GM18519 (cell line): ENCODE results near the gene FUNDC1.
"Not testable (repeated sequence)": the region's sequence is repeated elsewhere in the genome, so short reads cannot be mapped to it uniquely, and the experiment has no call there.

ENCODE experiments used
- ATAC-seq: cut with Tn5 transposase; IDR thresholded peaks from one replicate; pipeline ENCODE4 v1.9.1; 2021; ENCODE audit warnings: mild to moderate bottlenecking, moderate library complexity; ENCODE audit not compliant: unreplicated experiment, low FRiP score

Gene FUNDC1

GRCh38 chrX:44542567-44543325 lies at the start of gene FUNDC1:
FUNDC1 (minus strand) TSS chrX:44542859; CDS start chrX:44542832, 27 bp downstream.
- peak; percentile 96 for ATAC-seq

GRCh38 chrX:44585866-44586265 lies 43.2 kb upstream of the FUNDC1 start:
- ATAC-seq: no peak

GRCh38 chrX:44580466-44580865 lies 37.8 kb upstream of the FUNDC1 start:
- ATAC-seq: no peak

- ATAC-seq: no peak
Measured at GRCh38 chrX:44572340-44572938, 29.8 kb upstream of the FUNDC1 start.

- no peak for ATAC-seq
Measured at GRCh38 chrX:44570522-44570921, 27.9 kb upstream of the FUNDC1 start.

- ATAC-seq: no peak
Measured at GRCh38 chrX:44569122-44569521, 26.5 kb upstream of the FUNDC1 start.

- no peak for ATAC-seq
Measured at GRCh38 chrX:44568196-44568595, 25.5 kb upstream of the FUNDC1 start.

- not testable (repeated sequence) for ATAC-seq
Measured at GRCh38 chrX:44561896-44562295, 19.2 kb upstream of the FUNDC1 start.

- no peak for ATAC-seq
Measured at GRCh38 chrX:44550563-44550962, 7.9 kb upstream of the FUNDC1 start.

- not testable (repeated sequence) for ATAC-seq
Measured at GRCh38 chrX:44545454-44545853, 2.8 kb upstream of the FUNDC1 start.

GRCh38 chrX:44544036-44544435 lies 1.4 kb upstream of the FUNDC1 start:
- no peak for ATAC-seq

GRCh38 chrX:44536198-44536597 lies 6.5 kb downstream of the FUNDC1 start:
- no peak for ATAC-seq

- ATAC-seq: no peak
Measured at GRCh38 chrX:44529310-44529709, 13.3 kb downstream of the FUNDC1 start.

- no peak for ATAC-seq
Measured at GRCh38 chrX:44514272-44514671, 28.4 kb downstream of the FUNDC1 start.

GRCh38 chrX:44507292-44507691 lies 35.4 kb downstream of the FUNDC1 start:
- no peak for ATAC-seq

- no peak for ATAC-seq
Measured at GRCh38 chrX:44506678-44507077, 36.0 kb downstream of the FUNDC1 start.

GRCh38 chrX:44503560-44503959 lies 39.1 kb downstream of the FUNDC1 start:
- no peak for ATAC-seq

GRCh38 chrX:44495091-44495490 lies 47.6 kb downstream of the FUNDC1 start:
- no peak for ATAC-seq

- ATAC-seq: no peak
Measured at GRCh38 chrX:44494357-44494756, 48.3 kb downstream of the FUNDC1 start.

- ATAC-seq: no peak
Measured at GRCh38 chrX:44489515-44489914, 53.1 kb downstream of the FUNDC1 start.

- no peak for ATAC-seq
Measured at GRCh38 chrX:44484607-44485146, 58.0 kb downstream of the FUNDC1 start.
